PC-9 (cell line): Measurements from ENCODE around the gene OPN1LW. TPM values are rescaled to one million over a fixed set of nuclear protein-coding genes. Genes with fewer than 3 reads are reported as not detected.
"Not testable (repeated sequence)": the region's sequence is repeated elsewhere in the genome, so short reads cannot be mapped to it uniquely, and the experiment has no call there.

Experiments used
- BruUV-seq: library from RNA; stranded (reverse); fragments of 400-500 nt; replicated peaks from 2 replicates; lab custom pipeline; 2021; lab: Mats Ljungman, UMichigan
- CTCF ChIA-PET: fragments of 300-600 bp; sonication (Branson Sonifier 250); formaldehyde crosslinking; loops from one replicate; lab custom pipeline; 2022; ENCODE audit warnings: antibody characterized with exemption; lab: Charles Lee
- POLR2A ChIA-PET: fragments of 300-600 bp; sonication (Branson Sonifier 250); formaldehyde crosslinking; loops from one replicate; lab custom pipeline; 2022; ENCODE audit warnings: antibody characterized with exemption; ENCODE audit not compliant: unreplicated experiment; lab: Charles Lee
- DNase-seq, 2 experiments: peaks; one replicate each; pipeline versions ENCODE4 v3.0.0 to v3.0.0-alpha.2; 2015 to 2022; ENCODE audit warnings: mixed read lengths in 1 of 2
- H2AFZ ChIP-seq: fragments of 200-600 bp; sonication (generic); 2 replicates; pipeline ENCODE4 v1.8.1; 2017; ENCODE audit warnings: antibody characterized with exemption
- H3F3A ChIP-seq: fragments of 200-600 bp; sonication (generic); 2 replicates; pipeline ENCODE4 v1.8.1; 2017; ENCODE audit warnings: antibody characterized with exemption, mild to moderate bottlenecking, low read depth; ENCODE audit not compliant: insufficient read depth
- H3K27ac ChIP-seq: fragments of 200-600 bp; sonication (generic); 2 replicates; pipeline ENCODE4 v1.6.1; 2016; ENCODE audit warnings: mixed run types
- H3K27me3 ChIP-seq: fragments of 200-600 bp; sonication (generic); 2 replicates; pipeline ENCODE4 v1.6.1; 2016; ENCODE audit warnings: low read depth, mixed run types; ENCODE audit not compliant: insufficient read depth
- H3K36me3 ChIP-seq: fragments of 200-600 bp; sonication (generic); 2 replicates; pipeline ENCODE4 v1.6.1; 2016; ENCODE audit warnings: low read depth, mixed run types
- H3K4me1 ChIP-seq: fragments of 200-600 bp; sonication (generic); replicated peaks from 2 replicates; pipeline ENCODE4 v1.6.1; 2016; ENCODE audit warnings: mixed run types; ENCODE audit not compliant: insufficient read depth
- H3K4me2 ChIP-seq: fragments of 200-600 bp; sonication (generic); 2 replicates; pipeline ENCODE4 v1.6.1; 2017; ENCODE audit warnings: mixed run types
- H3K4me3 ChIP-seq: fragments of 200-600 bp; sonication (generic); 2 replicates; pipeline ENCODE4 v1.6.1; 2016; ENCODE audit warnings: mixed run types
- H3K79me2 ChIP-seq: fragments of 200-600 bp; sonication (generic); 2 replicates; pipeline ENCODE4 v1.6.1; 2017; ENCODE audit warnings: low read depth, mixed run types
- H3K9me2 ChIP-seq: fragments of 200-600 bp; sonication (generic); 2 replicates; pipeline ENCODE4 v1.8.1; 2017; ENCODE audit warnings: mild to moderate bottlenecking; ENCODE audit not compliant: insufficient read depth
- H3K9me3 ChIP-seq: fragments of 200-600 bp; sonication (generic); 2 replicates; pipeline ENCODE4 v1.8.1; 2016; ENCODE audit warnings: low read depth; ENCODE audit not compliant: insufficient read depth
- H4K20me1 ChIP-seq: fragments of 200-600 bp; sonication (generic); 2 replicates; pipeline ENCODE4 v1.8.1; 2017; ENCODE audit not compliant: insufficient read depth
- CTCF ChIP-seq: fragments of 200-600 bp; sonication (generic); conservative IDR thresholded peaks from 2 replicates; pipeline ENCODE4 v1.6.1; 2017; ENCODE audit warnings: mixed run types, antibody characterized with exemption, mild to moderate bottlenecking, moderate library complexity
- EZH2 ChIP-seq: fragments of 200-600 bp; sonication (generic); IDR thresholded peaks from 2 replicates; pipeline ENCODE4 v1.8.0; 2017; ENCODE audit warnings: antibody characterized with exemption, low read depth
- intact Hi-C: fragments of 100-400 bp; cut with micrococcal nuclease; formaldehyde crosslinking; loops from one replicate; pipeline ENCODE4 v1.10.0; 2022; ENCODE audit not compliant: unreplicated experiment
- total RNA-seq: library from RNA; stranded (reverse); gene quantifications from 2 replicates; pipeline ENCODE4 v1.2.3, GENCODE V29; 2021

OPN1LW gene
- total RNA-seq, 1 experiment from 2014 or later: not detected

- ChIA-PET POLR2A (no interaction called here), CTCF (no interaction called here)
- Histone ChIP-seq H3F3A (no peaks in the 10 kb centered on the region), H3K4me3 (no peak overlapping the region), H3K4me2 (no peak overlapping the region), H3K9me2 (no peaks in the 10 kb centered on the region), H3K36me3 (no peaks in the 10 kb centered on the region), H3K27ac (no peak overlapping the region), H2AFZ (no peak overlapping the region), H3K27me3 (no peaks in the 10 kb centered on the region), H3K4me1 (no peaks in the 10 kb centered on the region), H3K79me2 (no peaks in the 10 kb centered on the region), H3K9me3 (no peaks in the 10 kb centered on the region), H4K20me1 (no peaks in the 10 kb centered on the region)
- no TSS peak for BruUV-seq
- intact Hi-C loops: no loop called here
- no peak for DNase-seq
- no peak for TF ChIP-seq EZH2
- no peak for TF ChIP-seq CTCF
Observed at GRCh38 chrX:154140742-154141141, 3.3 kb upstream of the OPN1LW start.

- Histone ChIP-seq H3K9me2 (no peaks in the 10 kb centered on the region), H3K4me1 (no peaks in the 10 kb centered on the region), H3K4me3 (no peak overlapping the region), H2AFZ (no peak overlapping the region), H3K4me2 (no peak overlapping the region), H3K27ac (no peak overlapping the region), H4K20me1 (no peaks in the 10 kb centered on the region), H3K27me3 (no peaks in the 10 kb centered on the region), H3K79me2 (no peaks in the 10 kb centered on the region), H3K9me3 (no peaks in the 10 kb centered on the region), H3F3A (no peaks in the 10 kb centered on the region), H3K36me3 (no peaks in the 10 kb centered on the region)
- ChIA-PET POLR2A (no interaction called here), CTCF (interaction anchor here (0.6 kb wide), 1 partner anchor 77 kb away, joined by 4 read pairs; no protein-coding TSS in a partner anchor)
- intact Hi-C loops: no loop called here
- BruUV-seq: no TSS peak
- no peak for DNase-seq
- TF ChIP-seq CTCF: no peak
- TF ChIP-seq EZH2: no peak
Observed at GRCh38 chrX:154142386-154142785, 1.7 kb upstream of the OPN1LW start.

GRCh38 chrX:154142950-154143745, 895 bp upstream of the OPN1LW start:
- Histone ChIP-seq H4K20me1 (no peaks in the 10 kb centered on the region), H3K4me2 (no peak overlapping the region), H2AFZ (no peak overlapping the region), H3K27ac (no peak overlapping the region), H3K4me1 (no peaks in the 10 kb centered on the region), H3K4me3 (no peak overlapping the region), H3K36me3 (no peaks in the 10 kb centered on the region), H3F3A (no peaks in the 10 kb centered on the region), H3K79me2 (no peaks in the 10 kb centered on the region), H3K27me3 (no peaks in the 10 kb centered on the region), H3K9me3 (no peaks in the 10 kb centered on the region), H3K9me2 (no peaks in the 10 kb centered on the region)
- intact Hi-C loops: no loop called here
- BruUV-seq: no TSS peak
- TF ChIP-seq EZH2 (no peak), CTCF (no peak)
- ChIA-PET CTCF (no interaction called here), POLR2A (no interaction called here)
- DNase-seq: no peak

GRCh38 chrX:154151030-154151429, 7.0 kb downstream of the OPN1LW start:
- BruUV-seq, CTCF ChIA-PET, intact Hi-C loops: not testable (repeated sequence)

GRCh38 chrX:154156221-154156620, 12.2 kb downstream of the OPN1LW start:
- H4K20me1 ChIP-seq, H2AFZ ChIP-seq, H3K36me3 ChIP-seq, H3F3A ChIP-seq, H3K4me3 ChIP-seq, intact Hi-C loops, H3K79me2 ChIP-seq, H3K27ac ChIP-seq, H3K9me3 ChIP-seq, H3K4me2 ChIP-seq, H3K27me3 ChIP-seq, BruUV-seq, H3K4me1 ChIP-seq, CTCF ChIA-PET, H3K9me2 ChIP-seq, DNase-seq: not testable (repeated sequence)
- POLR2A ChIA-PET: interaction anchor here (0.7 kb wide), 1 partner anchor 44 kb away, joined by 8 read pairs; no protein-coding TSS in a partner anchor

More at GRCh38 chrX:154151030-154151429, 7.0 kb downstream of the OPN1LW start:
- H3K79me2 ChIP-seq, H3K36me3 ChIP-seq, H3K9me2 ChIP-seq, H3K27me3 ChIP-seq, POLR2A ChIA-PET, H2AFZ ChIP-seq, H3K4me2 ChIP-seq, H3K4me3 ChIP-seq, H4K20me1 ChIP-seq, H3K4me1 ChIP-seq, H3F3A ChIP-seq, DNase-seq, H3K27ac ChIP-seq, H3K9me3 ChIP-seq: not testable (repeated sequence)
